ENCODE measurements around the gene HOMER1. TPM values are rescaled to one million over a fixed set of nuclear protein-coding genes. Genes with fewer than 3 reads are reported as not detected.

The HOMER1 gene
- total and polyA plus RNA-seq, 2 donors (not counting 1 experiment from before 2014, with no cell fraction given), result 3.9 to 6.8 TPM

DNA sequence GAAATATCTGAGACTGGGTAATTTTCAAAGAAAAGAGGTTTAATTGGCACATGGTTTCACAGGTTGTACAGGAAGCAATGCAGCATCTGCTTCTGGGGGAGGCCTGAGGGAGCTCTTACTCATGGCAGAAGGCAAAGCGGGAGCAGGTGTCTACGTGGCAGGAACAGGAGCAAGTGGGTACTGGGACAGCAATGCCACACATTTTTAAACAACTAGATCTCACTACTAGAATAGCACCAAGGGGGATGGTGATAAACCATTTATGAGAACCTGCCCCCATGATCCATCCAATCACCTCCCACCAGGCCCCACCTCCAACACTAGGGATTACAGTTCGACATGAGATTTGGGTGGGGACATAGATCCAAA lies 47.6 kb upstream of the HOMER1 start:
- Histone ChIP-seq H4K20me1 (ENCODE audit: control insufficient read depth, extremely low read depth, insufficient read depth, low read length) (no peaks in the 10 kb centered on the region), H3K4me3 (replicated peaks in 1 of 4; ENCODE audit: control extremely low read depth in 1 of 4, insufficient read depth in 1 of 4, low read depth in 3 of 4, low read length in 4 of 4) (no peak overlapping the region), H3K79me2 (ENCODE audit: control insufficient read depth, insufficient read depth, low read length) (no peaks in the 10 kb centered on the region), H3K27ac (ENCODE audit: insufficient read depth, low read length) (peak overlapping the region; percentile 28), H3K4me1 (ENCODE audit: control insufficient read depth, extremely low read depth, insufficient read depth, low read length) (peaks cover 2% of the 10 kb centered on the region), H3K9ac (ENCODE audit: insufficient read depth, low read length) (no peak overlapping the region), H3K27me3 (ENCODE audit: control insufficient read depth, insufficient read depth, low read length) (no peaks in the 10 kb centered on the region), H2AFZ (ENCODE audit: low read length) (no peak overlapping the region), H3K9me3 (ENCODE audit: control insufficient read depth, insufficient read depth, low read depth, low read length) (no peaks in the 10 kb centered on the region), H3K36me3 (ENCODE audit: control insufficient read depth, insufficient read depth, low read length) (no peaks in the 10 kb centered on the region), H3K4me2 (ENCODE audit: extremely low read depth, insufficient read depth, low read length) (no peak overlapping the region)
- no peak for DNase-seq (ENCODE audit: low read depth in 2 of 2)
- TF ChIP-seq, protein P1, sequence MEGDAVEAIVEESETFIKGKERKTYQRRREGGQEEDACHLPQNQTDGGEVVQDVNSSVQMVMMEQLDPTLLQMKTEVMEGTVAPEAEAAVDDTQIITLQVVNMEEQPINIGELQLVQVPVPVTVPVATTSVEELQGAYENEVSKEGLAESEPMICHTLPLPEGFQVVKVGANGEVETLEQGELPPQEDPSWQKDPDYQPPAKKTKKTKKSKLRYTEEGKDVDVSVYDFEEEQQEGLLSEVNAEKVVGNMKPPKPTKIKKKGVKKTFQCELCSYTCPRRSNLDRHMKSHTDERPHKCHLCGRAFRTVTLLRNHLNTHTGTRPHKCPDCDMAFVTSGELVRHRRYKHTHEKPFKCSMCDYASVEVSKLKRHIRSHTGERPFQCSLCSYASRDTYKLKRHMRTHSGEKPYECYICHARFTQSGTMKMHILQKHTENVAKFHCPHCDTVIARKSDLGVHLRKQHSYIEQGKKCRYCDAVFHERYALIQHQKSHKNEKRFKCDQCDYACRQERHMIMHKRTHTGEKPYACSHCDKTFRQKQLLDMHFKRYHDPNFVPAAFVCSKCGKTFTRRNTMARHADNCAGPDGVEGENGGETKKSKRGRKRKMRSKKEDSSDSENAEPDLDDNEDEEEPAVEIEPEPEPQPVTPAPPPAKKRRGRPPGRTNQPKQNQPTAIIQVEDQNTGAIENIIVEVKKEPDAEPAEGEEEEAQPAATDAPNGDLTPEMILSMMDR (conservative IDR thresholded peaks at IDR 0.05 in 1 of 2, IDR thresholded peaks at IDR 0.05 in 1 of 2; ENCODE audit: low read depth in 1 of 2, low read length in 2 of 2), result no peak
- TF ChIP-seq EZH2 (IDR thresholded peaks at IDR 0.05; ENCODE audit: low read length, missing control alignments), result no peak

GRCh38 chr5:79560771-79561524 lies 47.0 kb upstream of the HOMER1 start:
- Histone ChIP-seq H3K9ac (ENCODE audit: insufficient read depth, low read length) (no peak overlapping the region), H3K4me1 (ENCODE audit: control insufficient read depth, extremely low read depth, insufficient read depth, low read length) (peaks cover 2% of the 10 kb centered on the region), H3K27ac (ENCODE audit: insufficient read depth, low read length) (no peak overlapping the region), H3K36me3 (ENCODE audit: control insufficient read depth, insufficient read depth, low read length) (no peaks in the 10 kb centered on the region), H3K4me2 (ENCODE audit: extremely low read depth, insufficient read depth, low read length) (peak overlapping the region; percentile 25), H2AFZ (ENCODE audit: low read length) (peak overlapping the region; percentile 49), H3K79me2 (ENCODE audit: control insufficient read depth, insufficient read depth, low read length) (no peaks in the 10 kb centered on the region), H3K4me3 (replicated peaks in 1 of 4; ENCODE audit: control extremely low read depth in 1 of 4, insufficient read depth in 1 of 4, low read depth in 3 of 4, low read length in 4 of 4) (no peak overlapping the region), H3K9me3 (ENCODE audit: control insufficient read depth, insufficient read depth, low read depth, low read length) (no peaks in the 10 kb centered on the region), H4K20me1 (ENCODE audit: control insufficient read depth, extremely low read depth, insufficient read depth, low read length) (no peaks in the 10 kb centered on the region), H3K27me3 (ENCODE audit: control insufficient read depth, insufficient read depth, low read length) (no peaks in the 10 kb centered on the region)
- peak; percentile 35 to 61 for DNase-seq (ENCODE audit: low read depth in 2 of 2)
- TF ChIP-seq, protein P1 (conservative IDR thresholded peaks at IDR 0.05 in 1 of 2, IDR thresholded peaks at IDR 0.05 in 1 of 2; ENCODE audit: low read depth in 1 of 2, low read length in 2 of 2), result no peak
- TF ChIP-seq EZH2 (IDR thresholded peaks at IDR 0.05; ENCODE audit: low read length, missing control alignments), result no peak

- no peak for DNase-seq (ENCODE audit: low read depth in 2 of 2)
- H3K4me3 ChIP-seq (replicated peaks in 1 of 4; ENCODE audit: control extremely low read depth in 1 of 4, insufficient read depth in 1 of 4, low read depth in 3 of 4, low read length in 4 of 4), result no peak overlapping the region
- H3K4me1 ChIP-seq (ENCODE audit: control insufficient read depth, extremely low read depth, insufficient read depth, low read length), result no peaks in the 10 kb centered on the region
- H2AFZ ChIP-seq (ENCODE audit: low read length), result no peak overlapping the region
- H3K9ac ChIP-seq (ENCODE audit: insufficient read depth, low read length), result no peak overlapping the region
- H3K4me2 ChIP-seq (ENCODE audit: extremely low read depth, insufficient read depth, low read length), result no peak overlapping the region
- H3K79me2 ChIP-seq (ENCODE audit: control insufficient read depth, insufficient read depth, low read length), result no peaks in the 10 kb centered on the region
- no peak overlapping the region for H3K27ac ChIP-seq (ENCODE audit: insufficient read depth, low read length)
- TF ChIP-seq EZH2 (IDR thresholded peaks at IDR 0.05; ENCODE audit: low read length, missing control alignments), result no peak
- TF ChIP-seq, protein P1 (conservative IDR thresholded peaks at IDR 0.05 in 1 of 2, IDR thresholded peaks at IDR 0.05 in 1 of 2; ENCODE audit: low read depth in 1 of 2, low read length in 2 of 2), result no peak
- H3K9me3 ChIP-seq (ENCODE audit: control insufficient read depth, insufficient read depth, low read depth, low read length), result no peaks in the 10 kb centered on the region
- H3K36me3 ChIP-seq (ENCODE audit: control insufficient read depth, insufficient read depth, low read length), result no peaks in the 10 kb centered on the region
- H3K27me3 ChIP-seq (ENCODE audit: control insufficient read depth, insufficient read depth, low read length), result no peaks in the 10 kb centered on the region
- no peaks in the 10 kb centered on the region for H4K20me1 ChIP-seq (ENCODE audit: control insufficient read depth, extremely low read depth, insufficient read depth, low read length)
Measured at GRCh38 chr5:79555418-79555817, 41.5 kb upstream of the HOMER1 start.
